HG02623 (cell line): Measurements from ENCODE around the gene AKAP9.
"Not testable (repeated sequence)": the region's sequence is repeated elsewhere in the genome, so short reads cannot be mapped to it uniquely, and the experiment has no call there.

ENCODE experiments used
- ATAC-seq: cut with Tn5 transposase; IDR thresholded peaks from one replicate; pipeline ENCODE4 v1.9.1; 2021; ENCODE audit warnings: moderate library complexity; ENCODE audit not compliant: unreplicated experiment

The AKAP9 gene

DNA sequence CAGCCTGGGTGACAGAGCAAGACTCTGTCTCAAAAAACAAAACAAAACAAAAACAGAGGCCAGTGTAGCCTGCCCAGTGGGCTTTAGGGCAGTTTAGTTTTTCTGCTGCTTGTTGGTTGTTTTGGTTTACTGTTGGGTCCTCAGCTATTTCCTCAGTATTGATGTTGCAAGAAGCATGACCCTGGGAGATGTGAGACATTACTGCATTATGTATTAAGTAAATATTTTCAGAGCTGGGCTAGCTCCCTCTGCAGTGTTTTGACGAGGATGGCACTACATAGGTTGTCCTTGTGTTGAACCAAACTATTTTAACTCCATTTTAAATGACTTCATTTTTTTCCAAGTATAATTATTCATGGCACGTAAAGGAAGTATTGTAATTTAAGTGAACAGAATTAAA is 4.8 kb downstream of the AKAP9 start:
- no peak for ATAC-seq

DNA sequence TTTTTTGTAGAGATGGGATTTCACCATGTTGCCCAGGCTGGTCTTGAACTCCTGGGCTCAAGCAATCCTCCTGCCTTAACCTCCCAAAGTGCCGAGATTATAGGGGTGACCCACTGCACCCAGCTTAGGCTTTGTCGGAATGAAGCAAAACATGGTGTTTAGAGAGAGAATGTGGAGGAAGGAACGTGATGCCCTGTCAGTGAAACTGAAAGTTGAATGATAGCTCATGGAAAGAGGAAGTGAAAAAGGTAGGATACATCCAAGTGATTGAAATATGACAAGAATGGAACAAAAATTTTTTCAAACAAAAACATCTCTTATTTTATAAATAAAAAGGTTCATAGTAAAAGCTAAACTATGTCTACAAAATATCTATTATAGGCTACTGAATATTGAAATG is 5.9 kb downstream of the AKAP9 start:
- ATAC-seq: no peak

DNA sequence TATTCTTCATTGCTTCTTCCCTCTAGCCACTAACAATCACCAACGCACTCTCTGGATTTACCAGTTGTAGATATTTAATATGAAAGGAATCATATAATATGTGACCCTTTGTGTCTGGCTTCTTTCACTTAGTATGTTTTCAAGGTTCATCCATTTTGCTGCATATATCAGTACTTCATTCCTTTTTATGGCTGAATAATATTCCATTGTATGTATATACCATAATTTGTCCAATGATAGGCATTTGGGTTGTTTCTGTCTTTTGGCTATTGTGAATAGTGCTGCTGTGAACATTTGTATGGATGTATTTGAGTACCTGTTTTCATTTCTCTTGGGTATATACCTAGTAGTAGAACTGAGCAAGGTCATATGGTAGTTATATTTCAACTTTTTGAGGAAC is 7.3 kb downstream of the AKAP9 start:
- no peak for ATAC-seq

DNA sequence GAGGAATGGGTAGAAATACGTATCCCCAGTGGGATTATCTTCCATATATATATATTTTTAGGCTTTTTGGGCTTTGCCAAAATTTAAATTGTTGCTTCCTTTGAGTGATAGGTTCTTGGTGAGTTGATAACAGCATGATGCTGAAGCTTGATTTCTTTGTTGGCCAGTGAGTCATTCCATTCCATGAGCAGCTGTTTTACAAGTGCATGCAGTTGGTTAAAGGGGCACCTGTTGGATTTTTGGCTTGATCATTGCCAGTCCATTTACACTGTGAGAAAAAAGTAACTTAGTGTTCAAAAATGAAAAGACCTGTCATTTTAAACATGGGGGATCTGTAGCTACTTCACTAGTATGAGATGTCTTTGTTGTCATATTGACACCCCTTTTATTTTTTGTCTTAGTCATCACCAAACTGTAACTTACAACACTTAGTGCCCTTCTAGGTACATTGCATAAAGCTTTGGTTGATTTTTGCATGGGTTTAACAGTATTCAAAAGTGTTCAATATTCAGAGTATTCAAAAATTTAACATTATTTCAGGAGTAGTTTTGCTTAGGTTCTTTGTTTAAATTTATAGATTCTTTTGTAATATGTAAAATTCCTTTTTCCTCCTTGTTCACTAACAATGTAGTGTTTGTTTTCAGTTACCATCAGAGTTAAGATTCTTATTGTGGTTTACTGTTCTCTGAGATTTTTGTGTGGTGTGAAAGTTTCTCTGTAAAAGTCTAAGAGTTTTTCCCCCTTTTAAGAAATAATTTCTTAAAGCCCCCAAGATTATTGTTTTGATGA is 8.8 kb downstream of the AKAP9 start:
- peak; percentile 47 for ATAC-seq

DNA sequence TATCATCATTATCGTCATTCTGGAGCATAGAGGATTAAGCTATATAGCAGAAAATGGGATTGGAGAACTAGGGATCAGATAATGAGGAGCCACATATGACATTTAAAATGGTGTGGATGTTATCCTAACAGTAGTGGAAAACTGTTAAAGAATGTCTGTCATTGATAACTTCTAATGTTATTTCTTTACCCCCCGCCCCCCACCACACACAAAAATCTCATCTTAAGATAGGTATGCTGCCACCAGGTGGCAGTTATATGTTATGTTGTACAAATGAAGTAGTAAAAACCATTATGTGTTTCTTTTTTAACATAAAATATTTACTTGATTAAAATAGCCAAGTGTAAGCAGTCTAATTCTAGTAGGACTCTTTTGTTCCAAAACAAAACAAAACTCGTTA is 13.0 kb downstream of the AKAP9 start:
- no peak for ATAC-seq

DNA sequence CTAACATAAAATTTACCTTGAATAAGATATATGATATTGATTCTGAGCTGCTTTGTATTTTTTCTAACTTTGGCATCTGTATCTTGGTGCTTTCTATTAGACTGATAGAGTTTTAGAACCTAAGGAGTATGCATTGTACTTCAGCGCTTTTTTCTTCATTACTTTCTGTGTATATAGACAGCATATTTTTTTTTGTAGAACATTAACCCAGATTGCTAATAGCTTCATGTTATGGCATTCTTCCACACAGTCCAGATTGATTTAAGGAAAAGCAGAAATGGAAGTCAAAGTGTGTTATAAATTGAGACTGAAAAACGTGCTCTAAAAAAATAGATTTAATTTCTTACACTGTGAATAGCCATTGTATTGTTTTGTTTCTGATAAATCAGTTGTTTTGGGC is 15.8 kb downstream of the AKAP9 start:
- not testable (repeated sequence) for ATAC-seq

DNA sequence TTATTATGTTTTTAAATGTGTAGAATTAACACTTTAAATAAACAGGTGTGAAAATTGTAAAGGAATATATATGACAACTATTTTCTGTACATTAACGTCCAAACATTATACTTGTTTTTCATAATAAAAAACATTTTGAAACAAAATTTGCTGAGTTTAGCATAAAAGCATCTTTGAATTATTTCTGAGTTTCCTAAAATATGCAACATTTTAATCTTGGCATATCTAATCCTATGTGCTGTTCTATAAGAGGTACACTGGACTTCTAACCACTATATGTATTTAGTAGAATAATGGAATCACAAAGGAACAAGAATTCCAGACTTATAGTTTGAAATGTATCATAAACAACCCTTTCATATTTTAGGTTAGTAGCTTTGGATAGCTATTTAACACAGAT is 16.6 kb downstream of the AKAP9 start:
- ATAC-seq: no peak

DNA sequence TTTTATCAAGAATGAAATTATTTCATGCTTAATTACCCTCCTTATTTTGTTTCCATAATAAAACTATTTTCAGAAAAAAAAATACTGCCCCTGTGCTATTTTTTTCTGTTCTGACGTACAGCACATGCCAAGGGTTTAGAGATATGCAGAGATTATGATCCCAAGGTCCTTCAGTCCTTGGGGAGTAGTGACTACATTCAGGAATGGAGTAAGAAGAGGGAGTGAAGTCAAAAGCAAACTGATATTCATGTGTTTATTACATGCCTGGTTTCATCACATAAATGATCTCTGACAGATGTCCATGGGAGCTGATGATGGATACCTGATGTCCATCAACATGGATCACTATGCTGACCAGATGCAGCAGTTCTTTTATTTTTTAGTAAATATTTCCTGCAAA is 17.2 kb downstream of the AKAP9 start:
- ATAC-seq: no peak

DNA sequence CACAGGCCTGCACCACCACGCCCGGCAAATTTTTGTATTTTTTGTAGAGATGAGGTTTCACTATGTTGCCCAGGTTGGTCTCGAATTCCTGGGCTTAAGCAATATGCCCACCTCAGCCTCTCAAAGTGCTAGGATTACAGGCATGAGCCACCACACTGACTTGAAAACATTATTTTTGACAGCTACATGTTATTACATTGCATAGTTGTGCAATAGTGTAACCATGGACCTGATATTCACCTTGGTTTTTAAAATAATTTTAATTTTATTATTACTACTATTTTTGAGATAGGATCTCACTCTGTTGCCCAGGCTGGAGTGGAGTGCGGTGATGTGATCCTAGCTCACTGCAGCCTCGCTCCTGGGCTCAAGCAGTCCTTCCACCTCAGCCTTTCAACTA is 18.4 kb downstream of the AKAP9 start:
- ATAC-seq: no peak

DNA sequence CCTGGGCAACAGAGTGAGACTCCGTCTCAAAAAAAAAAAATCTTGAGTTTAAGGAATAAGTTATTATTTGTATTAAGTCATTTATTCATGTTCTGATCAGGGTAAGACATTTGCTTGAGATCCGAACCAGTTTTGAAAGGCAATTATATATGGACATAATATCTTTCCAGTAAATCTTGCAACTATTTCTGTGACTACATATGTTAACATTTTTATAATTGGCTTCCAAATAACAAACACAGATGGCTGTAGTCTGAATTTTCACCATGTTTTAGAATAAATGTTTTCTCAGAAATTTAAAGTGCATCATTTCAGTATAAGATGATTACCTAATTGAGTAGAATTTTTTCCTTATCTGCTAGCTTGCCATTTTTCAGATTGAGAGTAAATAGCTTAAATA is 21.2 kb downstream of the AKAP9 start:
- no peak for ATAC-seq

DNA sequence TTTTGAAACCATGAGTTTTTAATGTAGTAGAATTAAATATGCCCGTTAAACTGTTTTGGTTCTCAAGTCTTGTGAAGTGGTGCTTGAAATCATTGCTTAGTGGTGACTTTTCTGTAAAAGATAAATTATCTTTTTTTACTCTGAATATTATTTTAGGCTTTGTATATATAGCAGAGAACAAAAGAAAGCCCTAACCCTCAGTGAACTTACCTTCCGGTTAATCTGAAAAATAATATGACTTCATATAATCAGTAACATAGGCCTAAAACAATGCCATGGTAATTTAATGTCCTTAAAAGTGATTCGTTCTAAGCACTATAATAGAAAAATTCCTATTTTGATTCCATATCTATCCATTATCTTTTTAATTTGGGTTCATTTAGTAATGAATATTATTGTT is 21.8 kb downstream of the AKAP9 start:
- no peak for ATAC-seq

DNA sequence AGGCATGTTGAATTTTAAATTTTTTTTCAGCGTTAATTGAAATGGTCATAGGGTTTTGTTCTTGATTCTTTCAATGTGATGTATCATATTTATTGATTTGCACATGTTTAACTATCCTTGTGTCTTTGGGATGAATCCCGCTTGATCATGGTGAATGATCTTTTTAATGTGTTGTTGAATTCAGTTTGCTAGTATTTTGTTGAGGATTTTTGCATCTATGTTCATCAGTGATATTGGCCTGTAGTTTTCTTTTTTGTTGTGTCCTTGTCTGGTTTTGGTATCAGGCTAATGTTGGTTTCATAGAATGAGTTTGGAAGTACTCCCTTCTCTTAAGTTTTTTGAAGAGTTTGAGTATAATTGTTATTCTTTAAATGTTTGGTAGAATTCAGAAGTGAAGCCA is 26.9 kb downstream of the AKAP9 start:
- ATAC-seq: not testable (repeated sequence)

DNA sequence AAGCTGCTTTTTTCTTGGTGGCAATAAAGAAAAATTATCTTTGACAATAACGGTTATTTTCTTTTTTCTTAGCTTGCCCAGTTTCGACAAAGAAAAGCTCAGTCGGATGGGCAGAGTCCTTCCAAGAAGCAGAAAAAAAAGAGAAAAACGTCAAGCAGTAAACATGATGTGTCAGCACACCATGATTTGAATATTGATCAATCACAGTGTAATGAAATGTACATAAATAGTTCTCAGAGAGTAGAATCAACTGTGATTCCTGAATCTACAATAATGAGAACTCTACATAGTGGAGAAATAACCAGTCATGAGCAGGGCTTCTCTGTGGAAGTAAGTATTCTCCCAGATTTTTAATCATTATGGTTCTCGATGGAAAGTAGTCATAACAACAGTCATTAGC is 33.0 kb downstream of the AKAP9 start:
- ATAC-seq: no peak

DNA sequence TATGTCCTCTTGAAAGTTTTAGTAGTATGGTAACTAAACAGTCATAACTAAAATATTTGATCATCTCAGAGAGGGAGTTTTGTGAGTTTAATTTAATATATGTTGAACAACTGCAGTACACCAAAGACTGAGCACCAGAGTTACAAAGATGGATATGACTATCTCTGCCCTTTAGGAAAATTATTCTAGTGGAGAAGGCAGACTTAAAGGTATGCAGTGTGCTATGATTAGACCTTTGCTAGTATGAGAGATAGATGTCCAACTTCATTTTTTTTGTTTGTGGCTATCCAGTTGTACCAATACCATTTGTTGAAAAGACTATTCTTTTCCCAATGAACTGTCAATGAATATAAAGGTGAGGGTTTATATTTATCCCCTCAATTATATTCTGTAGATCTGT is 33.4 kb downstream of the AKAP9 start:
- no peak for ATAC-seq

DNA sequence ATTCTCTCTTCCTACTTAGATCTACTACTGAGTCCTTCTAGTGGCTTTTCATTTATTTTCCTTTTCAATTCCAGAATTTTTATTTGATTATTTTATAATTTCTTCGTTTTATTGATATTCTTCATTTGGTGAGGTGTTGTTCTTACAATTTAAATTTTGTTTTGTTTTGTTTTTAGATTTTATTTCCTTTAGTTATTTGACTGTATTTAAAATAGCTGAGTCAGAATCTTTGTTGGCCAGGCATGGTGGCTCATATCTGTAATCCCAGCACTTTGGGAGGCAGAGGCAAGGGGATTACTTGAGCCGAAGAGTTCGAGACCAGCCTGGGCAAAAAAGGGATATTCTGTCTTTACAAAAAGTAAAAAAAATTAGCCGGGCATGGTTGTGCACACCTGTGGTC is 36.1 kb downstream of the AKAP9 start:
- ATAC-seq: no peak

DNA sequence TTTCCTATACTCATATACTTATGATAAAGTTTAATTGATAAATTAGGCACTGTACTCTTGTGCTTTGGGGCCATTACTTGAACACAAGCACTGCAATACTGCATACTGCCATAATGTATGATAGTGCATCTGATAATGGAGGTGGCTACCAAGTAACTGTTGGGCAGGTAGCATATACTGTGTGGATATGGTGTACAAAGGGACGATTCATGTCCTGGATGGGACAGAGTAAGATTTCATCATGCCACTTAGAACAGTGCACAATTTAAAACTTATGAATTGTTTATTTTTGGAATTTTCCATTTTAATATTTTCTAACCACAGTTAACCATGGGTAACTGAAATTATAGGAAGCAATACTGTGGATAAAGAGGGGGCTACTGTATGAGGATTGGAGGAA is 38.9 kb downstream of the AKAP9 start:
- no peak for ATAC-seq

DNA sequence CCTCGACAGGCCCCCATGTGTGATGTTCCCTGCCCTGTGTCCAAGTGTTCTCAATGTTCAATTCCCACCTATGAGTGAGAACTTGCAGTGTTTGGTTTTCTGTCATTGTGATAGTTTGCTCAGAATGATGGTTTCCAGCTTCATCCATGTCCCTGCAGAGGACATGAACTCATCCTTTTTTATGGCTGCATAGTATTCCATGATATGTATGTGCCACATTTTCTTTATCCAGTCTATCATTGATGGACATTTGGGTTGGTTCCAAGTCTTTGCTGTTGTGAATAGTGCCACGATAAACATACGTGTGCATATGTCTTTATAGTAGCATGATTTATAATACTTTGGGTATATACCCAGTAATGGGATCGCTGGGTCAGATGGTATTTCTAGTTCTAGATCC is 41.7 kb downstream of the AKAP9 start:
- not testable (repeated sequence) for ATAC-seq

DNA sequence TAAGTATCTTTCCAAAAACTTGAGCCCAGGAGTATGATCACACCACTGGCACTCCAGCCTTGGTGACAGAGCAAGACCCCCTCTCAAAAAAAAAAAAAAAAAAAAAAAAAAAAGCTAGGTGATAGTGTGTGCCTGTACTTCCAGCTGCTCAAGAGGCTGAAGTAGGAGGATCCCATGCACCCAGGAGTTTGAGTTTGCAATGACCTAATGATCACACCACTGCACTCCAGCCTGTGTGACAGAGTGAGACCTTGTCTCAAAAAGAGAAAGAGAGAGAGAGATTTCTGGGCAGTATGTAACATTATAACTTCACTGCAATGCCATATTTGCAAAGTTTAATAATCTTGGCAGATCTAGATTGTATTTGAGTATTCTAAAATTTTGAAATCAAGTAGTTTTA is 47.6 kb downstream of the AKAP9 start:
- ATAC-seq: no peak

DNA sequence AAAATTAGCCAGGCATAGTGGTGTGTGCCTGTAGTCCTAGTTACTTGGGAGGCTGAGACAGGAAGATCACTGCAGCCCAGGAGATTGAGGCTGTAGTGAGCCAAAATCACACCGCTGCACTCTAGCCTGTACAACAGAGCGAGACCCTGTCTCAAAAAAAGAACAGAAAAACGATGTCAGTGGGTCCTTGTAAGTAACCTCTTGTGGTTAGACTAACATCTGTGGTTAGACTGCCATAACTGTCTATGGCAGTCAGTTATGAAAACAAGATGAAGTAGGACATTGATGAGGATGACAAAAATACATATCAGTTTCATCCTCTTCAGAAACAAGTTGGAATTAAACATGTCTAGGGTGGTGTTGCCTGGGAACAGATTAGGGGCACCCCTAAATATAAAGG is 53.3 kb downstream of the AKAP9 start:
- ATAC-seq: no peak

DNA sequence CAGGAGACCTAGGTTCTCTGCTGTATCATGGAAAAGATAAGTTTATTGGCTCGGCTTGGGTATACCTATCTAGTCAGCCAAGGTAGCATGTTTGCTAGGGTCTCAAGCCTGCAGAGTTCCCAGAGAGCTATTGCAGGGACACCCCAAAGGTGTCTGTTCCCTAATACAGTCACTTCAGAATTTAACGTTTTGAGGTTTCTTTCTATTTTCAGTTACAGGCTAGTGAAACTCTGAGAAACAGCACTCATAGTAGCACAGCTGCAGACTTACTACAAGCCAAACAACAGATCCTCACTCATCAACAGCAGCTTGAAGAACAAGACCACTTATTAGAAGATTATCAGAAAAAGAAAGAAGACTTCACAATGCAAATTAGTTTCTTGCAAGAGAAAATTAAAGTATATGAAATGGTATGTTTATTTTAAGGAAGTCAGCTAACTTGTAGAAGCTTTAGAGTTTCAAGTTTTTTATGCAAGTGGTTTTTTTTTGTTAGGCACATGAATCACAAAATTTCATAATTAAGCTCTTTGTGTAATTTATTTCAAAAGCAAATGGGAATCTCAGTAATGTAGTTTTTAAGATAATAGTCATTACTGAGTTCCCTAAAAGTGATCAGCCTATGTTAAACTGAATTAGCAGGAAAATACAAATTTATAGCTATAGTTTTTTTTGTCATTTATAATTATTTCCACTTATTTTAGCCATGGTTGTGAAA is 54.9 kb downstream of the AKAP9 start:
- ATAC-seq: peak; percentile 96

DNA sequence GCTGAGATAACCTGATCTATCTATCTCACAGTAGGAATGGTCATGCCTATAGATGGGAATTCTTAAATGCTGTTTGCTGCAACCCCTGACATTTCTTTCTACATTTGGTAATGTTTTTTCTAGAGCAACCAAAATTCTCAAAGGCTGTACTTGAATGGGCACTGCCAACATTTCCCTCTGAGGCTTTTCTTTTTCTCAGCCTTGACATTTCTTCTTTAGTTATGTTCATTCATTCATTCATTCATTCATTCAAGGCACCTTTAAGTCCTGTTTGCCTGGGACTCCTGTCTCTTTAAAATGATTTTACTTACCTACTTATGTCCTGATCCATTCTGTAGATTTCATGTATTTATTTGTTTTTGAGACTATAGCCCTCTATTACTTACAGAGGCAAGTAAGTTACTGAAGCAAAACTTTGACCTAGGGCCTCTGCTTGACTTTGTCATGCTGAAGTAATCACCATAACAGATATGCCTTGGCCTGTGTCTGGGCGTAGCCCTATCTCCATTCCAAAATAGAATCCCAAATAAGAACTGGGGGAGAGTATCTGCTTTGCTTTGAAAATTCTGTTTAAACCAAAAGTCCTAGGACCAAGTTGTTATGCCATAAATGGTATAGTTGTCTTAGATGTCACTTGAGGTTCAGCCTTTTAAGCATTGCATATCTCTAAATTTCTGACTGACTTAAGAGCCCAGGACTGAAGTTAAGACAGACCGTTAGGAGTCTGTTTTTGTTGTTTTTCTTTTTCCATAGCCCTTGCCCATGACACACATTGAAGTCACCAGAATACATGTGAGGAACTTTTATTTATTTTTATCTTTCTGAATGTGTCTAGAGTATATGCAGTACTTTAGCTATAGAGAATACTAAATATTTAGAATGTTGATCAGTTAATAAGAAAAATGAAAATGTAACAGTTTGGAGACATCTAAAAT is 59.2 kb downstream of the AKAP9 start:
- no peak for ATAC-seq

DNA sequence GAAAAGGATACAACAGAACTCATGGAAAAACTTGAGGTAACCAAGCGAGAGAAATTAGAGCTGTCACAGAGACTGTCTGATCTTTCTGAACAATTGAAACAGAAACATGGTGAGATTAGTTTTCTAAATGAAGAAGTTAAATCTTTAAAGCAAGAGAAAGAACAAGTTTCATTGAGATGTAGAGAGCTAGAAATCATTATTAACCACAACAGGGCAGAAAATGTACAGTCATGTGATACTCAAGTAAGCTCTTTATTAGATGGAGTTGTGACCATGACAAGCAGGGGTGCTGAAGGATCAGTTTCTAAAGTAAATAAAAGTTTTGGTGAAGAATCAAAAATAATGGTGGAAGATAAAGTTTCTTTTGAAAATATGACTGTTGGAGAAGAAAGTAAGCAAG is 62.1 kb downstream of the AKAP9 start:
- no peak for ATAC-seq
